PC-3 (cell line): ENCODE results near the gene TUBB1. TPM values are rescaled to one million over a fixed set of nuclear protein-coding genes. Genes with fewer than 3 reads are reported as not detected.

Source experiments
- ATAC-seq: fragments of 200-7000 bp; cut with Tn5 transposase; 2 replicates; pipeline ENCODE4 v1.9.1; 2020; ENCODE audit warnings: mild to moderate bottlenecking, moderate library complexity
- BruUV-seq: library from RNA; stranded (reverse); fragments of 400-500 nt; replicated peaks from 2 replicates; lab custom pipeline; 2021; lab: Mats Ljungman, UMichigan
- CTCF ChIA-PET: fragments of 300-600 bp; sonication (Branson Sonifier 250); formaldehyde crosslinking; loops from one replicate; lab custom pipeline; 2022; ENCODE audit warnings: antibody characterized with exemption; lab: Charles Lee
- POLR2A ChIA-PET: fragments of 300-600 bp; sonication (Branson Sonifier 250); formaldehyde crosslinking; loops from one replicate; lab custom pipeline; 2022; ENCODE audit warnings: antibody characterized with exemption; ENCODE audit not compliant: unreplicated experiment; lab: Charles Lee
- DNase-seq: peaks from one replicate; pipeline ENCODE4 v3.0.0-alpha.2; 2015
- H2AFZ ChIP-seq: fragments of 300-600 bp; sonication (generic); 2 replicates; pipeline ENCODE4 v1.6.0; 2016; ENCODE audit warnings: antibody characterized with exemption, low read length
- H3F3A ChIP-seq: fragments of 300-600 bp; sonication (generic); one replicate; pipeline ENCODE4 v1.6.0; 2017; ENCODE audit warnings: antibody characterized with exemption, low read length, control low read depth, mild to moderate bottlenecking; ENCODE audit not compliant: unreplicated experiment
- H3K27ac ChIP-seq: fragments of 300-600 bp; sonication (generic); 2 replicates; pipeline ENCODE4 v1.5.1; 2016; ENCODE audit warnings: mild to moderate bottlenecking, low read length
- H3K27me3 ChIP-seq: fragments of 300-600 bp; sonication (generic); 2 replicates; pipeline ENCODE4 v1.6.1; 2016; ENCODE audit warnings: low read length, mixed read lengths
- H3K36me3 ChIP-seq: fragments of 300-600 bp; sonication (generic); 2 replicates; pipeline ENCODE4 v1.6.1; 2016; ENCODE audit warnings: low read depth, mixed run types, low read length, mixed read lengths
- H3K4me1 ChIP-seq: fragments of 300-600 bp; sonication (generic); 2 replicates; pipeline ENCODE4 v1.5.1; 2016; ENCODE audit warnings: low read length; ENCODE audit not compliant: insufficient read depth
- H3K4me2 ChIP-seq: fragments of 300-600 bp; sonication (generic); 2 replicates; pipeline ENCODE4 v1.6.0; 2016; ENCODE audit warnings: low read length
- H3K4me3 ChIP-seq: fragments of 300-600 bp; sonication (generic); 2 replicates; pipeline ENCODE4 v1.5.1; 2016; ENCODE audit warnings: mild to moderate bottlenecking, low read length, mixed read lengths
- H3K79me2 ChIP-seq: fragments of 300-600 bp; sonication (generic); 2 replicates; pipeline ENCODE4 v1.6.1; 2017; ENCODE audit warnings: low read length, mixed read lengths
- H3K9ac ChIP-seq: fragments of 300-600 bp; sonication (generic); 2 replicates; pipeline ENCODE4 v1.6.0; 2016; ENCODE audit warnings: mild to moderate bottlenecking, low read length
- H3K9me2 ChIP-seq: fragments of 300-600 bp; sonication (generic); replicated peaks from 2 replicates; pipeline ENCODE4 v1.6.1; 2016; ENCODE audit warnings: mixed run types, low read length, mixed read lengths
- H3K9me3 ChIP-seq: fragments of 300-600 bp; sonication (generic); 2 replicates; pipeline ENCODE4 v1.6.1; 2016; ENCODE audit warnings: low read length, mixed read lengths
- H4K20me1 ChIP-seq: fragments of 300-600 bp; sonication (generic); 2 replicates; pipeline ENCODE4 v1.6.1; 2016; ENCODE audit warnings: low read length, mixed read lengths
- CTCF ChIP-seq: fragments of 300-600 bp; sonication (generic); conservative IDR thresholded peaks from 2 replicates; pipeline ENCODE4 v1.5.1; 2017; ENCODE audit warnings: antibody characterized with exemption, low read depth, mild to moderate bottlenecking, low read length
- EZH2 ChIP-seq: fragments of 300-600 bp; sonication (generic); IDR thresholded peaks from one replicate; pipeline ENCODE4 v1.6.1; 2017; ENCODE audit warnings: antibody characterized with exemption, mild to moderate bottlenecking, low read length; ENCODE audit not compliant: unreplicated experiment
- EZH2phosphoT487 ChIP-seq: fragments of 300-600 bp; sonication (generic); IDR thresholded peaks from 2 replicates; pipeline ENCODE4 v1.6.1; 2018; ENCODE audit warnings: mild to moderate bottlenecking, antibody characterized with exemption, low read length, borderline replicate concordance
- intact Hi-C: fragments of 100-400 bp; cut with micrococcal nuclease; formaldehyde crosslinking; loops from 2 replicates; pipeline ENCODE4 v1.9.0; 2023
- total RNA-seq: library from RNA; depleted of rRNA; stranded (reverse); fragments of >200 nt; gene quantifications from 2 replicates; pipeline ENCODE4 v1.2.3, GENCODE V29; 2014

TUBB1 gene
- total RNA-seq, 1 experiment from 2014 or later, result not detected

- Histone ChIP-seq H3F3A (no peaks in the 10 kb centered on the region), H3K9me3 (no peaks in the 10 kb centered on the region), H4K20me1 (no peaks in the 10 kb centered on the region), H3K79me2 (peaks cover 30% of the 10 kb centered on the region), H3K27me3 (no peaks in the 10 kb centered on the region), H3K4me3 (no peak overlapping the region), H3K4me1 (peaks cover 19% of the 10 kb centered on the region), H3K36me3 (peaks cover 5% of the 10 kb centered on the region; the same call in 1 of the 2 replicates), H3K4me2 (no peak overlapping the region), H3K9ac (no peak overlapping the region), H3K9me2 (no peaks in the 10 kb centered on the region), H3K27ac (no peak overlapping the region), H2AFZ (no peak overlapping the region)
- DNase-seq (no peak), ATAC-seq (no peak)
- BruUV-seq, result no TSS peak
- CTCF ChIA-PET, result no interaction called here
- TF ChIP-seq EZH2 (no peak), EZH2phosphoT487 (no peak), CTCF (no peak)
- intact Hi-C loops, result no loop called here
- POLR2A ChIA-PET, result no interaction called here
These were observed 16.8 kb upstream of the TUBB1 start for GRCh38 chr20:59002388-59002787.

DNA sequence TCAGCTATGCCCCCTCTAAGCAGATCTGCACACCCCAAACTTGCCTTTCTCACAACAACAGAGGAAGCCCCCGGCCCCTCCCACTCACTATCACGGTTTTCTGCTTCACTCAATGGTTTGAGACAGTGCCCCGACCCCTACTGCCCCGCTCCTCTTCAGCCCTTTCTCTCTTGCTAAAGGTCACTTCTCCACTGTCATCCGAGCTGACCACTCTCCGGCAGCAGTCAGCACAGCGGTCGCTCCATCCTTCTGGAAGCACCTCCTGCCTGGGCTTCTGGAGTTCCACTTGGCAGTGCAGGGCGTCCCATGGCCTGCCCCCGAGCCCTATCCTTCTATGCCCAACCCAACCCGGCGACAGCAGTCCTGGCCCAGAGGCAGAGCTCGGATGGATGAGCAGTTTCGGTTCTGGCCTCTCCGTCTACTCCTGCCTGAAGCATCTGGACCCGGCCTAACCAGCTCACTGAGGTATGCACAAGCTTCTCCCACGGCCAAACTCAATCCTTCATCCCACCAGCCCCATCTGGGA is 16.3 kb upstream of the TUBB1 start:
- ChIA-PET CTCF (no interaction called here), POLR2A (no interaction called here)
- H3K4me3 ChIP-seq, result no peak overlapping the region
- intact Hi-C loops, result no loop called here
- no peaks in the 10 kb centered on the region for H3F3A ChIP-seq
- H3K79me2 ChIP-seq, result peaks cover 30% of the 10 kb centered on the region
- H3K9ac ChIP-seq, result no peak overlapping the region
- H4K20me1 ChIP-seq, result no peaks in the 10 kb centered on the region
- no peaks in the 10 kb centered on the region for H3K9me3 ChIP-seq
- no peak overlapping the region for H3K4me2 ChIP-seq
- no peak for ATAC-seq
- no peaks in the 10 kb centered on the region for H3K9me2 ChIP-seq
- no peaks in the 10 kb centered on the region; the same call in 1 of the 2 replicates for H3K36me3 ChIP-seq
- no peak for DNase-seq
- no TSS peak for BruUV-seq
- H3K4me1 ChIP-seq, result peaks cover 22% of the 10 kb centered on the region
- no peak overlapping the region for H2AFZ ChIP-seq
- no peak for TF ChIP-seq EZH2phosphoT487
- TF ChIP-seq CTCF, result no peak
- TF ChIP-seq EZH2, result no peak
- H3K27me3 ChIP-seq, result no peaks in the 10 kb centered on the region
- H3K27ac ChIP-seq, result no peak overlapping the region

GRCh38 chr20:59003836-59004492 is 15.3 kb upstream of the TUBB1 start:
- ChIA-PET POLR2A (no interaction called here), CTCF (no interaction called here)
- no TSS peak for BruUV-seq
- no peaks in the 10 kb centered on the region for H4K20me1 ChIP-seq
- H3K9me3 ChIP-seq, result no peaks in the 10 kb centered on the region
- H3K9me2 ChIP-seq, result no peaks in the 10 kb centered on the region
- peaks cover 22% of the 10 kb centered on the region for H3K4me1 ChIP-seq
- H3F3A ChIP-seq, result no peaks in the 10 kb centered on the region
- intact Hi-C loops, result no loop called here
- H3K27ac ChIP-seq, result no peak overlapping the region
- H3K4me3 ChIP-seq, result no peak overlapping the region
- no peaks in the 10 kb centered on the region; the same call in 1 of the 2 replicates for H3K36me3 ChIP-seq
- H3K27me3 ChIP-seq, result no peaks in the 10 kb centered on the region
- H3K79me2 ChIP-seq, result peaks cover 30% of the 10 kb centered on the region
- no peak overlapping the region for H3K4me2 ChIP-seq
- no peak overlapping the region for H3K9ac ChIP-seq
- ATAC-seq (no peak), DNase-seq (no peak)
- no peak overlapping the region for H2AFZ ChIP-seq
- TF ChIP-seq EZH2 (no peak), CTCF (no peak), EZH2phosphoT487 (no peak)
